SH-SY5Y (cell line): ENCODE data around the gene TM9SF4.

Experiments used
- GATA2 ChIP-seq: IDR thresholded peaks from 2 replicates; pipeline ENCODE4 v1.6.1; 2011; ENCODE audit warnings: mild to moderate bottlenecking, low read depth, low read length
- GATA3 ChIP-seq: IDR thresholded peaks from 2 replicates; pipeline ENCODE4 v1.6.1; 2011; ENCODE audit warnings: low read depth, mild to moderate bottlenecking, low read length, moderate library complexity

- TF ChIP-seq GATA2 (no peak), GATA3 (no peak)
Observed at GRCh38 chr20:32205843-32206759, 96.6 kb downstream of the TM9SF4 start.
